BE2C (cell line): Measurements from ENCODE around the gene PIGT.

Experiments used
- DNase-seq: peaks from one replicate; pipeline ENCODE4 v3.0.0-alpha.2; 2020
- H3K27me3 ChIP-seq: fragments of 250-450 bp; sonication (Bioruptor Pico); 2 replicates; pipeline ENCODE4 v1.5.1; 2020; ENCODE audit warnings: mild to moderate bottlenecking
- H3K36me3 ChIP-seq: fragments of 250-450 bp; sonication (Bioruptor Pico); 2 replicates; pipeline ENCODE4 v1.5.1; 2020; ENCODE audit warnings: mild to moderate bottlenecking
- H3K4me1 ChIP-seq: fragments of 250-450 bp; sonication (Bioruptor Pico); 2 replicates; pipeline ENCODE4 v1.5.1; 2020
- H3K4me3 ChIP-seq: 2 replicates; pipeline ENCODE4 v1.5.1; 2011; ENCODE audit warnings: low read depth, low read length
- H3K9me3 ChIP-seq: fragments of 250-450 bp; sonication (Bioruptor Pico); 2 replicates; pipeline ENCODE4 v1.5.1; 2020
- TF ChIP-seq, protein P1 (sequence below): IDR thresholded peaks from 2 replicates; pipeline ENCODE4 v1.5.1; 2012; ENCODE audit warnings: mild to moderate bottlenecking, low read depth, low read length

Gene PIGT

DNA sequence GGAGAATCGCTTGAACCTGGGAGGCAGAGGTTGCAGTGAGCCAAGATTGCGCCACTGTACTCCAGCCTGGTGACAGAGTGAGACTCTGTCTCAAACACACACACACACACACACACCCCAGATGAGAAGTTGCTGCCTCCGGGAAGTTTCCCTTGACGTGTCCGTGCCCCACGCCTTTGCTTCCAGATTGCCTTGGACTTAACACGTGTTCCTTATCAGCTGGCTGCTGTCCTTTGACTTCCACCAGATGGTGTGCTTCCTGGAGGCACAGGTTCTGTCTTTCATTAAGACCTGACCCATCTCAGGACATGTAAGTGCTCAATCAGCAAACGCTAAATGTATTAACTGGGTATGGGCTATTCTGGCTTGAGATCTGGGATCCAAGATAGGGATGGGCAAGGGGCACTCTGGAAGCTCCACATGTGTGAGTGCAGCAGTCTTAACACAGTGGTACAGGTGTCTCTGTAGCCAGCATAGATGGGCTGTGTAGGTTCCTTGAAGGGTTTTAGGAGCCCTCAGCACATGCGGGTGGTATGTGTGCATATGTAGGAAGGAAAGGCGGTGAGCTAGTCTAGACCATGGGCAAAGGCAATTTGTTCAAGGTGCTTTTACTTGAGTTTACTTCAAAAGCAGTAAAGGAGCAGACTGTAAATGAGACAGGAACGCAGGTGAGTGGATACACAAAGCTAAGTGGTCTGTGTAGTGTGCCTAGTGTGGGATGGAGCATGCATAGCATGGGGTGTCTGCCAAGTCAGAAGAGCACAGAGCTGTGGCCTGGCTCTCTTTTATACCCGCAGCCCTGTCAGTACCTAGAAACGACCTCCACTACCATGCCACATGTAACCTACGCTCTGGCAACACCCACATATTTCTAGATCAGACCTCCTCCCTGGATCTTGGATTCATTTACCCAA is 11.6 kb downstream of the PIGT start:
- H3K9me3 ChIP-seq, result no peaks in the 10 kb centered on the region
- no peaks in the 10 kb centered on the region for H3K27me3 ChIP-seq
- TF ChIP-seq, protein P1, sequence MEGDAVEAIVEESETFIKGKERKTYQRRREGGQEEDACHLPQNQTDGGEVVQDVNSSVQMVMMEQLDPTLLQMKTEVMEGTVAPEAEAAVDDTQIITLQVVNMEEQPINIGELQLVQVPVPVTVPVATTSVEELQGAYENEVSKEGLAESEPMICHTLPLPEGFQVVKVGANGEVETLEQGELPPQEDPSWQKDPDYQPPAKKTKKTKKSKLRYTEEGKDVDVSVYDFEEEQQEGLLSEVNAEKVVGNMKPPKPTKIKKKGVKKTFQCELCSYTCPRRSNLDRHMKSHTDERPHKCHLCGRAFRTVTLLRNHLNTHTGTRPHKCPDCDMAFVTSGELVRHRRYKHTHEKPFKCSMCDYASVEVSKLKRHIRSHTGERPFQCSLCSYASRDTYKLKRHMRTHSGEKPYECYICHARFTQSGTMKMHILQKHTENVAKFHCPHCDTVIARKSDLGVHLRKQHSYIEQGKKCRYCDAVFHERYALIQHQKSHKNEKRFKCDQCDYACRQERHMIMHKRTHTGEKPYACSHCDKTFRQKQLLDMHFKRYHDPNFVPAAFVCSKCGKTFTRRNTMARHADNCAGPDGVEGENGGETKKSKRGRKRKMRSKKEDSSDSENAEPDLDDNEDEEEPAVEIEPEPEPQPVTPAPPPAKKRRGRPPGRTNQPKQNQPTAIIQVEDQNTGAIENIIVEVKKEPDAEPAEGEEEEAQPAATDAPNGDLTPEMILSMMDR, result peak; percentile 29
- DNase-seq, result peak; percentile 63
- H3K4me1 ChIP-seq, result peaks cover 4% of the 10 kb centered on the region
- H3K36me3 ChIP-seq, result peaks cover 9% of the 10 kb centered on the region
- no peak overlapping the region for H3K4me3 ChIP-seq

DNA sequence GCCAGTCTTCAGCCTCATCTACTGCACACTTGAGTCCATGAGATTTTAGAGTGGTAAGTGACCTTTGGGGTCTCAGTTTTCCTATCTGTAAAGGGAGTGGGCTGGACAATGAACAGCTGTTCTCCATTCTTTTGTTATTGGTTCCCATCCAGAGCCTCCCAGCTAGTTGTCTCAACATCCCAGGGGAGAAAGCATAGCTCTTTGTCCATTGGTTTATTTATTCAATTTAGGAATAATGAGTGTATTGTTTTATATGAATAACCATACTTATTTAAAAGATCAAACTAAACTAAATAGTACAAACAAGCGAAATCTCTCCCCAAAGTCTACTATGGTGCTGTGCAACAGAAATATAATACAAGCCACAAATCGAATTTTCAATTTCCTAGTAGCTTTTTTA is 13.7 kb downstream of the PIGT start:
- Histone ChIP-seq H3K36me3 (peaks cover 2% of the 10 kb centered on the region), H3K4me1 (peaks cover 4% of the 10 kb centered on the region), H3K9me3 (no peaks in the 10 kb centered on the region), H3K4me3 (no peak overlapping the region), H3K27me3 (no peaks in the 10 kb centered on the region)
- DNase-seq, result no peak
- TF ChIP-seq, protein P1, result no peak

DNA sequence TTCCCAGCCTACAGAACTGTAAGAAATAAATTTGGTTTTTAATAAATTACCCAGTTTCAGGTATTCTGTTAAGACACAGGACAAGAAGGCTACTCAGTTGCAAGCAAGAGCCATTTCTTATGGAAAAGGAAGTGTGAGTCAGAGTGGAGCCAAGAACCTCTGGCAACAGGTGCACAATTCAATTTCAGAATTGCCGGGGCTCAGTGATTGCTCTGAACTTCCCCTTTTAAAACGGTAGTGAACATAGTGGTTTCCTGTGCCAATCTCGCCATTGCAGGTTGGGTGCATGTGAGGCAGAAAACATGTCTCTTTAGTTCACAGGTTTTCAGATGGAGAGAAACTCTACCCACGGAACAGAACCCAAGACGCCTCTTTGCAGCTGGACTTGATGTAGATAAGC is 16.4 kb downstream of the PIGT start:
- Histone ChIP-seq H3K9me3 (no peaks in the 10 kb centered on the region), H3K27me3 (no peaks in the 10 kb centered on the region), H3K36me3 (no peaks in the 10 kb centered on the region), H3K4me3 (no peak overlapping the region), H3K4me1 (no peaks in the 10 kb centered on the region; the same call in 1 of the 2 replicates)
- TF ChIP-seq, protein P1, result no peak
- DNase-seq, result no peak

DNA sequence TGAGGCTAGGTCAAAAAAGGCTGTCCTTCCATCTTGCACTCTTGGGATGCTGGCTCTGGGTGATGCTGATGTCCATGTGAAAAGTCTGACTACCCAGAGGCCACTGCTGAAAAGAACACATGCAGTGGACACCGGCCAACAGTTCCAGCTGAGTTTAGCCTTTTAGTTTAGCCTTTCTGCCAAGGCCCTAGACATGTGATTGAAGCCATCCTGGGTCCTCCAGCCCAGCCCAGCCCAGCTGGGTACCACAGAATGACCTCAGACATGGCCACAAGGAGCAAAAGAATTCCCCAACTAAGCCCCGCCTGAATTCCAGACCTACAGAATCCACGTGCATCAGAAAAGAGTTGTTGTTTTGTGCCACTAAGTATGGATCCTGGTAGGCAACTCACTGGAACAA is 17.4 kb downstream of the PIGT start:
- Histone ChIP-seq H3K4me3 (no peak overlapping the region), H3K27me3 (no peaks in the 10 kb centered on the region), H3K9me3 (no peaks in the 10 kb centered on the region), H3K36me3 (no peaks in the 10 kb centered on the region), H3K4me1 (no peaks in the 10 kb centered on the region)
- no peak for DNase-seq
- TF ChIP-seq, protein P1, result no peak

DNA sequence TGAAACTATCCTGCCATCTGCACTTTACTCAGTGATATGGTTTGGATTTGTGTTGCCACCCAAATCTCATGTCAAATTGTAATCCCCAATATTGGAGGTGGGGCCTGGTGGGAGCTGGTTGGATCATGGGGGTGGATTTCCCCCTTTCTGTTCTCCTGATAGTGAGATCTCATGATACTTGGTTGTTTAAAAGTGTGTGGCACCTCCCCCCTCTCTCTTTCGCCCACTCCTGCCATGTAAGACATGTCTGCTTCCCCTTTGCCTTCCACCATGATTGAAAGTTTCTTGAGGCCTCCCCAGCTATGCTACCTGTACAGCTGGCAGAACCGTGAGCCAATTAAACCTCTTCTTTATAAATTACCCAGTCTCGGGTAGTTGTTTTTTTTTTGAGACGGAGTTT is 18.0 kb downstream of the PIGT start:
- Histone ChIP-seq H3K4me1 (no peaks in the 10 kb centered on the region), H3K36me3 (no peaks in the 10 kb centered on the region), H3K9me3 (no peaks in the 10 kb centered on the region), H3K27me3 (no peaks in the 10 kb centered on the region), H3K4me3 (no peak overlapping the region)
- DNase-seq, result no peak
- TF ChIP-seq, protein P1, result no peak
